ENCODE data around the gene DGKD. TPM values are rescaled to one million over a fixed set of nuclear protein-coding genes. Genes with fewer than 3 reads are reported as not detected.

The DGKD gene
- total and polyA plus RNA-seq, 2 donors from 2014 or later: 2.6 to 32.3 TPM

DNA sequence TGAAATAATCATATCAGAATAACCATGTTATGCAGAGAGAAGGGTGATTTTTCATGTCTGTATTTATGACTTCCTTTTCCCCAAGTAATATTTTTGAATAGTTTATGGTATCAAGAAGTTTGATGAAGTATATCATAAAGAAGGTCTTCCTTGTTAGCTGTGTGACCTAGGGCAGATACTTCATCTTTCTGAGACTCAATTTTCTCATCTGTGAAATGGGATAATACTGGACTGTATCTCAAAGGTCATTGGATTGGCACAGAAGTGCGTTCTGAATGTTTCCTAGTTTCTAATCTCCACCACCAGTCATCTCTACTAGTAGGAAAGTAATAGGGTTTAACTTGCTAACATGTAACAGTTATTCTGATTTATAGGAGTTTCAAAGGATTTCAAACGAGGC is 52.6 kb downstream of the DGKD start:
- Histone ChIP-seq H3K9ac (ENCODE audit: low read length in 3 of 3) (no peak overlapping the region), H3K4me3 (ENCODE audit: low read length in 3 of 3) (no peak overlapping the region), H3K9me3 (ENCODE audit: control insufficient read depth in 2 of 3, insufficient read depth in 1 of 3, low read length in 3 of 3) (peaks cover 0 to 10% (median 0%) of the 10 kb centered on the region in 3 donors), H3K27me3 (ENCODE audit: control insufficient read depth, insufficient read depth, low read length) (no peaks in the 10 kb centered on the region), H3K4me1 (ENCODE audit: control insufficient read depth in 2 of 3, insufficient read depth in 2 of 3, low read depth in 1 of 3, low read length in 3 of 3) (peaks cover 0 to 6% (median 4%) of the 10 kb centered on the region in 3 donors), H3K36me3 (ENCODE audit: control insufficient read depth in 2 of 3, insufficient read depth in 3 of 3, low read length in 3 of 3) (no peaks in the 10 kb centered on the region), H3K27ac (ENCODE audit: low read depth in 2 of 2, low read length in 2 of 2) (no peak overlapping the region)
- no peak for TF ChIP-seq CTCF (IDR thresholded peaks at IDR 0.05; ENCODE audit: borderline replicate concordance, extremely low read depth, insufficient read depth)
- FAIRE-seq (no peak), DNase-seq (no peak)
- intact Hi-C loops (cut with DNase I): no loop called here

GRCh38 chr2:233407771-233408181 is 53.5 kb downstream of the DGKD start:
- no peaks in the 10 kb centered on the region for H3K36me3 ChIP-seq (ENCODE audit: control insufficient read depth in 2 of 3, insufficient read depth in 3 of 3, low read length in 3 of 3)
- H3K4me3 ChIP-seq (ENCODE audit: low read length in 3 of 3): no peak overlapping the region
- FAIRE-seq (no peak), DNase-seq (no peak)
- no peak for TF ChIP-seq CTCF (IDR thresholded peaks at IDR 0.05; ENCODE audit: borderline replicate concordance, extremely low read depth, insufficient read depth)
- H3K27ac ChIP-seq (ENCODE audit: low read depth in 2 of 2, low read length in 2 of 2): no peak overlapping the region
- H3K4me1 ChIP-seq (ENCODE audit: control insufficient read depth in 2 of 3, insufficient read depth in 2 of 3, low read depth in 1 of 3, low read length in 3 of 3): peaks cover 0 to 6% (median 4%) of the 10 kb centered on the region in 3 donors
- peaks cover 0 to 14% (median 0%) of the 10 kb centered on the region in 3 donors for H3K9me3 ChIP-seq (ENCODE audit: control insufficient read depth in 2 of 3, insufficient read depth in 1 of 3, low read length in 3 of 3)
- intact Hi-C loops (cut with DNase I): no loop called here
- H3K27me3 ChIP-seq (ENCODE audit: control insufficient read depth, insufficient read depth, low read length): no peaks in the 10 kb centered on the region
- H3K9ac ChIP-seq (ENCODE audit: low read length in 3 of 3): no peak overlapping the region

- Histone ChIP-seq H3K27ac (ENCODE audit: low read depth in 2 of 2, low read length in 2 of 2) (no peak overlapping the region), H3K4me1 (ENCODE audit: control insufficient read depth in 2 of 3, insufficient read depth in 2 of 3, low read depth in 1 of 3, low read length in 3 of 3) (peaks cover 0 to 7% (median 4%) of the 10 kb centered on the region in 3 donors), H3K9me3 (ENCODE audit: control insufficient read depth in 2 of 3, insufficient read depth in 1 of 3, low read length in 3 of 3) (peaks cover 0 to 14% (median 0%) of the 10 kb centered on the region in 3 donors), H3K36me3 (ENCODE audit: control insufficient read depth in 2 of 3, insufficient read depth in 3 of 3, low read length in 3 of 3) (no peaks in the 10 kb centered on the region), H3K27me3 (ENCODE audit: control insufficient read depth, insufficient read depth, low read length) (no peaks in the 10 kb centered on the region), H3K9ac (ENCODE audit: low read length in 3 of 3) (no peak overlapping the region), H3K4me3 (ENCODE audit: low read length in 3 of 3) (no peak overlapping the region)
- DNase-seq (no peak), FAIRE-seq (no peak)
- TF ChIP-seq CTCF (IDR thresholded peaks at IDR 0.05; ENCODE audit: borderline replicate concordance, extremely low read depth, insufficient read depth): no peak
- intact Hi-C loops (cut with DNase I): no loop called here
These were observed 54.3 kb downstream of the DGKD start for GRCh38 chr2:233408366-233409285.

Data from kidney (tissue), 14 donors.